Body of pancreas (tissue), 4 donors: ENCODE data around the gene SDR39U1.

Experiments used
- POLR2A ChIP-seq, 3 donors: fragments of 450-650 bp; IDR thresholded peaks; one replicate each; pipeline ENCODE4 v1.6.1; 2016; ENCODE audit warnings: antibody characterized with exemption in 3 of 3, mild to moderate bottlenecking in 2 of 3
- TF ChIP-seq, protein P1 (sequence below), 7 experiments: fragments of 450-650 bp in 4 of 7; fragments of 200-600 bp in 3 of 7; sonication (generic) in 3 of 7; IDR thresholded peaks; one replicate each; pipeline ENCODE4 v1.5.1; 2016 to 2019; ENCODE audit warnings: antibody characterized with exemption in 7 of 7

DNA sequence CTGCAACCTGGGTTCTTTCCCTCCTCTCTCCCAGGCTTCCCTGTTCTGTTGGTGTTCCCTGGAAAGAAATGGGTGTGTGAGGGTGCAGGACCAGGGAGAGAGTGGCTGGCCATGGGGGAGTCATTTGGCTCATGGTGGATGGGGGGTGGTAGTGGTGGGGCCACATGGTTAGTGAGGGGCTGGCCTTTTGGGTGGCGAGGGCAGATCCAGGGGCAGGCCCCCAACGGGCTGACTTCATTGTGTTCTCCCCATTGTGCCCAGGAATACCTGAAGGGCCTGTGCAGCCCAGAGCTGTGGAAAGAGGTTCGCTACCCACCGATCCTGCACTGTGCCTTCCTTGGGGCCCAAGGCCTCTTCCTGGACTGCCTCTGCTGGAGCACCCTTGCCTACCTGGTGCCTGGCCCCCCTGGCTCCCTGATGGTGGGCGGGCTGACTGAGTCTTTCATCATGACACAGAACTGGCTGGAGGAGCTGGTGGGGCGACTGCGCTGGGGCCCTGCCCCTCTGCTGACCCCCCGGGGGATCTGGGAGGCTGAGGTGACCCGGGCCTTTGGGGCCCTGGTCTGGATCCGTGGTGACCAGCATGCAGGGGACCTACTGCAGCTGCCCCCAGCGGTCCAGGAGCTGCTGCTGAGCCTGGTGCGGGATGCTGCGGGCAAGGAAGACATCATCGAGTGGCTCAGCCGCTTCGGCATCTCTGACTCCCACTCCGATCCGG is 34.8 kb downstream of the SDR39U1 start:
- no peak for TF ChIP-seq POLR2A (IDR thresholded peaks at IDR 0.05)
- TF ChIP-seq, protein P1, sequence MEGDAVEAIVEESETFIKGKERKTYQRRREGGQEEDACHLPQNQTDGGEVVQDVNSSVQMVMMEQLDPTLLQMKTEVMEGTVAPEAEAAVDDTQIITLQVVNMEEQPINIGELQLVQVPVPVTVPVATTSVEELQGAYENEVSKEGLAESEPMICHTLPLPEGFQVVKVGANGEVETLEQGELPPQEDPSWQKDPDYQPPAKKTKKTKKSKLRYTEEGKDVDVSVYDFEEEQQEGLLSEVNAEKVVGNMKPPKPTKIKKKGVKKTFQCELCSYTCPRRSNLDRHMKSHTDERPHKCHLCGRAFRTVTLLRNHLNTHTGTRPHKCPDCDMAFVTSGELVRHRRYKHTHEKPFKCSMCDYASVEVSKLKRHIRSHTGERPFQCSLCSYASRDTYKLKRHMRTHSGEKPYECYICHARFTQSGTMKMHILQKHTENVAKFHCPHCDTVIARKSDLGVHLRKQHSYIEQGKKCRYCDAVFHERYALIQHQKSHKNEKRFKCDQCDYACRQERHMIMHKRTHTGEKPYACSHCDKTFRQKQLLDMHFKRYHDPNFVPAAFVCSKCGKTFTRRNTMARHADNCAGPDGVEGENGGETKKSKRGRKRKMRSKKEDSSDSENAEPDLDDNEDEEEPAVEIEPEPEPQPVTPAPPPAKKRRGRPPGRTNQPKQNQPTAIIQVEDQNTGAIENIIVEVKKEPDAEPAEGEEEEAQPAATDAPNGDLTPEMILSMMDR (IDR thresholded peaks at IDR 0.05), result no peak
